ENCODE results near the gene GAPDH.

GRCh38 chr12:6560501-6561205, 26.3 kb downstream of the GAPDH start:
- TF ChIP-seq CTCF (IDR thresholded peaks at IDR 0.05) = no peak
- no peak for TF ChIP-seq POLR2A (IDR thresholded peaks at IDR 0.05)

All from body of pancreas (tissue), 4 donors.